ENCODE results near the gene ALG9. TPM values are rescaled to one million over a fixed set of nuclear protein-coding genes. Genes with fewer than 3 reads are reported as not detected.

Gene ALG9
- total and polyA plus RNA-seq, 2 donors (not counting 3 experiments of a cell fraction or from before 2014, with no cell fraction given): 29.1 to 29.4 TPM

Small RNA genes lying within 50 kb of the gene (small RNA-seq; reads per million reads assigned to genes)
- gene GNG5P3 (ENCODE audit: insufficient read depth, insufficient read length, low read depth, low replicate concordance) (not detected), gene RPL37AP8 (ENCODE audit: insufficient read depth, insufficient read length, low read depth, low replicate concordance) (not detected)

Other genes starting within 250 kb of the ALG9 start
- 42.7 and 50.8 TPM in 2 replicates for gene PPP2R1B, start 105.2 kb downstream of the ALG9 start, total RNA-seq
- gene PPP2R1B, start 105.2 kb downstream of the ALG9 start, polyA plus RNA-seq: 17.0 and 18.0 TPM in 2 replicates
- gene FDXACB1, start 7.6 kb upstream of the ALG9 start, total RNA-seq: 1.4 and 3.3 TPM in 2 replicates
- gene FDXACB1, start 7.6 kb upstream of the ALG9 start, polyA plus RNA-seq: 1.1 and 1.3 TPM in 2 replicates
- 7.4 TPM in 2 replicates for gene CFAP68, start 8.0 kb upstream of the ALG9 start, total RNA-seq
- 9.0 and 10.6 TPM in 2 replicates for gene CFAP68, start 8.0 kb upstream of the ALG9 start, polyA plus RNA-seq
- not detected in 2 replicates for gene CRYAB, start 40.2 kb upstream of the ALG9 start, total RNA-seq
- 0.32 and 0.48 TPM in 2 replicates for gene CRYAB, start 40.2 kb upstream of the ALG9 start, polyA plus RNA-seq
- not detected in 2 replicates for gene HSPB2, start 41.2 kb upstream of the ALG9 start, total RNA-seq
- gene HSPB2, start 41.2 kb upstream of the ALG9 start, polyA plus RNA-seq: not detected in 2 replicates
- 0.31 and 0.99 TPM in 2 replicates for gene C11orf52, start 47.3 kb upstream of the ALG9 start, total RNA-seq
- 0.76 and 1.2 TPM in 2 replicates for gene C11orf52, start 47.3 kb upstream of the ALG9 start, polyA plus RNA-seq
- gene DIXDC1, start 65.8 kb upstream of the ALG9 start, total RNA-seq: 18.6 and 20.0 TPM in 2 replicates
- 6.4 and 8.0 TPM in 2 replicates for gene DIXDC1, start 65.8 kb upstream of the ALG9 start, polyA plus RNA-seq
- gene DLAT, start 153.8 kb upstream of the ALG9 start, total RNA-seq: 40.1 and 41.3 TPM in 2 replicates
- 10.5 and 13.3 TPM in 2 replicates for gene DLAT, start 153.8 kb upstream of the ALG9 start, polyA plus RNA-seq
- 1.3 and 1.8 TPM in 2 replicates for gene PIH1D2, start 202.4 kb upstream of the ALG9 start, total RNA-seq
- 0.49 and 0.51 TPM in 2 replicates for gene PIH1D2, start 202.4 kb upstream of the ALG9 start, polyA plus RNA-seq
- gene NKAPD1, start 202.7 kb upstream of the ALG9 start, total RNA-seq: 16.7 and 18.5 TPM in 2 replicates
- 5.2 and 7.2 TPM in 2 replicates for gene NKAPD1, start 202.7 kb upstream of the ALG9 start, polyA plus RNA-seq
- gene TIMM8B, start 215.2 kb upstream of the ALG9 start, total RNA-seq: 64.1 and 77.0 TPM in 2 replicates
- gene TIMM8B, start 215.2 kb upstream of the ALG9 start, polyA plus RNA-seq: 110 and 120 TPM in 2 replicates
- 72.3 and 79.0 TPM in 2 replicates for gene SDHD, start 215.3 kb upstream of the ALG9 start, total RNA-seq
- gene SDHD, start 215.3 kb upstream of the ALG9 start, polyA plus RNA-seq: 169 and 190 TPM in 2 replicates

All from endothelial cell of umbilical vein (primary cell).